ENCODE measurements around the gene VPS13D.

GRCh38 chr1:12519693-12520364, 290.0 kb downstream of the VPS13D start:
- TF ChIP-seq, protein P1, sequence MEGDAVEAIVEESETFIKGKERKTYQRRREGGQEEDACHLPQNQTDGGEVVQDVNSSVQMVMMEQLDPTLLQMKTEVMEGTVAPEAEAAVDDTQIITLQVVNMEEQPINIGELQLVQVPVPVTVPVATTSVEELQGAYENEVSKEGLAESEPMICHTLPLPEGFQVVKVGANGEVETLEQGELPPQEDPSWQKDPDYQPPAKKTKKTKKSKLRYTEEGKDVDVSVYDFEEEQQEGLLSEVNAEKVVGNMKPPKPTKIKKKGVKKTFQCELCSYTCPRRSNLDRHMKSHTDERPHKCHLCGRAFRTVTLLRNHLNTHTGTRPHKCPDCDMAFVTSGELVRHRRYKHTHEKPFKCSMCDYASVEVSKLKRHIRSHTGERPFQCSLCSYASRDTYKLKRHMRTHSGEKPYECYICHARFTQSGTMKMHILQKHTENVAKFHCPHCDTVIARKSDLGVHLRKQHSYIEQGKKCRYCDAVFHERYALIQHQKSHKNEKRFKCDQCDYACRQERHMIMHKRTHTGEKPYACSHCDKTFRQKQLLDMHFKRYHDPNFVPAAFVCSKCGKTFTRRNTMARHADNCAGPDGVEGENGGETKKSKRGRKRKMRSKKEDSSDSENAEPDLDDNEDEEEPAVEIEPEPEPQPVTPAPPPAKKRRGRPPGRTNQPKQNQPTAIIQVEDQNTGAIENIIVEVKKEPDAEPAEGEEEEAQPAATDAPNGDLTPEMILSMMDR (IDR thresholded peaks at IDR 0.05): no peak
- TF ChIP-seq REST (IDR thresholded peaks at IDR 0.05; ENCODE audit: insufficient read depth in 1 of 2, low read depth in 2 of 2, low read length in 1 of 2): no peak
- TF ChIP-seq POLR2AphosphoS5 (IDR thresholded peaks at IDR 0.05; ENCODE audit: low read depth, low read length): no peak

Data from Panc1 (cell line).